M059J (cell line): ENCODE data around the gene MAGEB17. TPM values are rescaled to one million over a fixed set of nuclear protein-coding genes. Genes with fewer than 3 reads are reported as not detected.

ENCODE experiments used
- DNase-seq: peaks from one replicate; pipeline ENCODE4 v3.0.0-alpha.2; 2012; ENCODE audit warnings: low read depth
- total RNA-seq: library from RNA; depleted of rRNA; stranded (reverse); fragments of >200 nt; shearing (Covaris generic); gene quantifications from 2 replicates; pipeline ENCODE4 v1.2.3, GENCODE V29; 2014; rRNA removed

Gene MAGEB17
- total RNA-seq, 1 experiment from 2014 or later: not detected

GRCh38 chrX:16208601-16209000 is 41.3 kb downstream of the MAGEB17 start:
- DNase-seq: no peak

GRCh38 chrX:16210061-16210460 is 42.8 kb downstream of the MAGEB17 start:
- no peak for DNase-seq

- peak; percentile 21 for DNase-seq
These were observed 44.7 kb downstream of the MAGEB17 start for GRCh38 chrX:16212024-16212423.

- DNase-seq: peak; percentile 5
These were observed 45.2 kb downstream of the MAGEB17 start for GRCh38 chrX:16212436-16212835.

GRCh38 chrX:16213961-16214360 is 46.7 kb downstream of the MAGEB17 start:
- no peak for DNase-seq

GRCh38 chrX:16215660-16216059 is 48.4 kb downstream of the MAGEB17 start:
- DNase-seq: no peak

Other genes starting within 250 kb of the MAGEB17 start
- 0.15 and 0.32 TPM in 2 replicates for gene GRPR, start 43.9 kb upstream of the MAGEB17 start, total RNA-seq